IMR-90 (cell line): ENCODE data around the gene APOC4. TPM values are rescaled to one million over a fixed set of nuclear protein-coding genes. Genes with fewer than 3 reads are reported as not detected.

Source experiments
- ATAC-seq: fragments of 200-7000 bp; cut with Tn5 transposase; 2 replicates; pipeline ENCODE4 v1.9.1; 2020; ENCODE audit warnings: low read depth, mild to moderate bottlenecking, moderate library complexity
- BruUV-seq: library from RNA; stranded (reverse); fragments of 400-500 nt; replicated peaks from 2 replicates; lab custom pipeline; 2021; lab: Mats Ljungman, UMichigan
- CTCF ChIA-PET: fragments of 300-600 bp; formaldehyde crosslinking; extraction: SDS; loops from one replicate; lab custom pipeline; 2021; ENCODE audit warnings: antibody characterized with exemption; lab: Yijun Ruan, JAX
- POLR2A ChIA-PET: fragments of 300-600 bp; sonication (Branson Sonifier 250); formaldehyde crosslinking; loops from one replicate; lab custom pipeline; 2022; ENCODE audit warnings: antibody characterized with exemption; ENCODE audit not compliant: unreplicated experiment; lab: Charles Lee
- DNase-seq: peaks from one replicate; pipeline ENCODE4 v3.0.0; 2013
- H2AFZ ChIP-seq: replicated peaks from 2 replicates; pipeline ENCODE3; 2013; ENCODE audit warnings: low read length, mild to moderate bottlenecking; ENCODE audit not compliant: poor library complexity
- H2AK5ac ChIP-seq: 2 replicates; pipeline ENCODE4 v1.6.1; 2013; ENCODE audit warnings: low read depth, low read length, inconsistent platforms
- H2AK9ac ChIP-seq: replicated peaks from 2 replicates; pipeline ENCODE3; 2013; ENCODE audit warnings: mild to moderate bottlenecking, low read depth, low read length, moderate library complexity; ENCODE audit not compliant: poor library complexity
- H2BK120ac ChIP-seq: 2 replicates; pipeline ENCODE4 v1.6.1; 2013; ENCODE audit warnings: low read depth, low read length, inconsistent platforms
- H2BK15ac ChIP-seq: 3 replicates; pipeline ENCODE4 v1.6.1; 2013; ENCODE audit warnings: low read depth, low read length, inconsistent platforms
- H2BK20ac ChIP-seq: 2 replicates; pipeline ENCODE4 v1.6.1; 2013; ENCODE audit warnings: low read depth, mild to moderate bottlenecking, inconsistent platforms, low read length, moderate library complexity
- H2BK5ac ChIP-seq: 2 replicates; pipeline ENCODE4 v1.6.1; 2013; ENCODE audit warnings: mild to moderate bottlenecking, low read depth, low read length, inconsistent platforms; ENCODE audit not compliant: poor library complexity, severe bottlenecking
- H3K14ac ChIP-seq: replicated peaks from 2 replicates; pipeline ENCODE4 v1.6.1; 2013; ENCODE audit warnings: low read depth, low read length, inconsistent platforms
- H3K18ac ChIP-seq: 2 replicates; pipeline ENCODE4 v1.6.1; 2013; ENCODE audit warnings: low read depth, low read length, control low read depth
- H3K23ac ChIP-seq: 2 replicates; pipeline ENCODE4 v1.6.1; 2013; ENCODE audit warnings: low read depth, low read length, inconsistent platforms
- H3K27ac ChIP-seq: 2 replicates; pipeline ENCODE4 v1.5.1; 2013; ENCODE audit warnings: mild to moderate bottlenecking, control low read depth, low read length; ENCODE audit not compliant: insufficient read depth
- H3K27me3 ChIP-seq: 2 replicates; pipeline ENCODE4 v1.6.1; 2013; ENCODE audit warnings: low read length; ENCODE audit not compliant: control insufficient read depth, insufficient read depth
- H3K36me3 ChIP-seq: 2 replicates; pipeline ENCODE4 v1.6.1; 2013; ENCODE audit warnings: low read length, mixed read lengths; ENCODE audit not compliant: control insufficient read depth, insufficient read depth
- H3K4ac ChIP-seq: 2 replicates; pipeline ENCODE4 v1.6.1; 2013; ENCODE audit warnings: low read depth, low read length, inconsistent platforms
- H3K4me1 ChIP-seq: 2 replicates; pipeline ENCODE4 v1.6.1; 2013; ENCODE audit warnings: low read length, mixed read lengths; ENCODE audit not compliant: control insufficient read depth, insufficient read depth
- H3K4me2 ChIP-seq: 2 replicates; pipeline ENCODE4 v1.6.1; 2013; ENCODE audit warnings: low read depth, mild to moderate bottlenecking, control low read depth, low read length, moderate library complexity
- H3K4me3 ChIP-seq: 2 replicates; pipeline ENCODE4 v1.5.1; 2013; ENCODE audit warnings: low read depth, mild to moderate bottlenecking, control low read depth, low read length, moderate library complexity; ENCODE audit not compliant: insufficient read depth
- H3K56ac ChIP-seq: 2 replicates; pipeline ENCODE4 v1.6.1; 2013; ENCODE audit warnings: low read length, inconsistent platforms; ENCODE audit not compliant: insufficient read depth; ENCODE audit errors: extremely low read depth
- H3K79me1 ChIP-seq, 2 experiments: 2 replicates each; pipeline ENCODE4 v1.6.1; 2013; ENCODE audit warnings: low read length in 2 of 2, inconsistent platforms in 1 of 2, low read depth in 1 of 2
- H3K9ac ChIP-seq: 2 replicates; pipeline ENCODE4 v1.6.1; 2013; ENCODE audit warnings: low read depth, low read length, control low read depth
- H3K9me1 ChIP-seq: 2 replicates; pipeline ENCODE4 v1.6.1; 2013; ENCODE audit warnings: low read length, inconsistent platforms; ENCODE audit not compliant: insufficient read depth
- H3K9me3 ChIP-seq: 2 replicates; pipeline ENCODE4 v1.6.1; 2013; ENCODE audit warnings: low read length; ENCODE audit not compliant: control insufficient read depth, insufficient read depth
- H4K20me1 ChIP-seq: 2 replicates; pipeline ENCODE4 v1.6.1; 2013; ENCODE audit warnings: low read length, inconsistent platforms; ENCODE audit not compliant: insufficient read depth
- H4K5ac ChIP-seq: 2 replicates; pipeline ENCODE4 v1.6.1; 2013; ENCODE audit warnings: mild to moderate bottlenecking, low read depth, low read length, control low read depth
- H4K8ac ChIP-seq, 2 experiments: 2 replicates each; pipeline ENCODE4 v1.6.1; 2013; ENCODE audit warnings: low read depth in 2 of 2, low read length in 2 of 2, control low read depth in 1 of 2, inconsistent platforms in 1 of 2
- H4K91ac ChIP-seq: 2 replicates; pipeline ENCODE4 v1.6.1; 2013; ENCODE audit warnings: low read depth, low read length, inconsistent platforms; ENCODE audit not compliant: insufficient read depth
- CEBPB ChIP-seq: IDR thresholded peaks from 2 replicates; pipeline ENCODE4 v1.6.1; 2012; ENCODE audit warnings: low read depth, low read length, improper control_type of control experiment
- MAFK ChIP-seq: IDR thresholded peaks from 2 replicates; pipeline ENCODE4 v1.6.1; 2012; ENCODE audit warnings: low read depth, low read length, improper control_type of control experiment
- RAD21 ChIP-seq: IDR thresholded peaks from 2 replicates; pipeline ENCODE4 v1.6.1; 2012; ENCODE audit warnings: low read length, improper control_type of control experiment
- RCOR1 ChIP-seq: IDR thresholded peaks from 2 replicates; pipeline ENCODE4 v1.6.1; 2012; ENCODE audit warnings: mild to moderate bottlenecking, low read length, improper control_type of control experiment; ENCODE audit not compliant: insufficient replicate concordance
- RFX5 ChIP-seq: IDR thresholded peaks from 2 replicates; pipeline ENCODE4 v1.8.0; 2012; ENCODE audit warnings: low read depth, mild to moderate bottlenecking, low read length, moderate library complexity
- WGBS, 2 experiments: methylation state at CpG; one replicate each; pipeline versions ENCODE4 v1.1.5 to v1.1.7; 2013; ENCODE audit warnings: missing lambda C conversion rate in 2 of 2; ENCODE audit not compliant: insufficient read length in 1 of 2; ENCODE audit errors: extremely low coverage in 2 of 2; 5-methylcytosine and 5-hydroxymethylcytosine counted together
- dilution Hi-C: fragments of 300-500 bp; cut with HindIII; formaldehyde crosslinking; loops from one replicate; pipeline ENCODE4 v1.14.3; 2018; ENCODE audit warnings: low sequenced_read_pairs; ENCODE audit not compliant: unreplicated experiment
- in situ Hi-C: fragments of 300-500 bp; cut with MboI; formaldehyde crosslinking; loops from 3 replicates; pipeline ENCODE4 v1.14.3; 2019; ENCODE audit warnings: low sequenced_read_pairs, inconsistent platforms, mixed read lengths
- intact Hi-C: fragments of 100-400 bp; cut with micrococcal nuclease; formaldehyde crosslinking; loops from 2 replicates; pipeline ENCODE4 v1.10.0; 2022
- polyA plus RNA-seq, 3 experiments: library from polyadenylated mRNA; depleted of rRNA; stranded (reverse); fragments of >200 nt; gene quantifications; 2 replicates each; pipeline ENCODE4 v1.2.3, GENCODE V29; 2012; ENCODE audit warnings: low replicate concordance in 1 of 3
- total RNA-seq: library from RNA; depleted of rRNA; stranded (reverse); fragments of >200 nt; gene quantifications from 2 replicates; pipeline ENCODE4 v1.2.3, GENCODE V29; 2012
- TF ChIP-seq, protein P1 (sequence below): fragments of 150-350 bp; IDR thresholded peaks from 2 replicates; pipeline ENCODE4 v1.6.1; 2016; ENCODE audit warnings: low read depth, mild to moderate bottlenecking, low read length, moderate library complexity, borderline replicate concordance
- TF ChIP-seq, protein P2 (sequence below): fragments of 150-350 bp; IDR thresholded peaks from 2 replicates; pipeline ENCODE4 v1.6.1; 2017; ENCODE audit warnings: mild to moderate bottlenecking, antibody characterized with exemption, low read length, low read depth

Gene APOC4
- total and polyA plus RNA-seq, 2 of the 4 experiments (the other 2 are of a cell fraction), result not detected

DNA sequence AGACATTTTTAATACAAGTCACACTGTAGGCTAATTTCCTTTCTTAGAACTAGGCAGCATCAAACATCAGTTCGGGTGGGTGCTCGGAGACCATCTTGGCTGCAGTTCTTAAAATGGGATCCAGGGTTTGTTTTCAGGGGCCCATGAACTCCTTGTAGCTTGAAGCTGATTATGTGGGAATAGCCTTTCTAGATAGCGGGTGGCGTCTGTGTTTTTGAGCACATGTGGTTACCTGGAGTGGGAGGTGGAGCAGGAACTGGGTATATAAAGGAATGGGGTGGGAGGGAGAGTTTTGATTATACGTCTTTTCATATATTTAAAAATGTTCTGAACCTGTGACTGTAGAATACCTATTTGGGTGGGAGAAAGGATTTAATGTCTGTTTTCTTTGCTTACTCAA is 26.1 kb downstream of the APOC4 start:
- TF ChIP-seq, protein P1, sequence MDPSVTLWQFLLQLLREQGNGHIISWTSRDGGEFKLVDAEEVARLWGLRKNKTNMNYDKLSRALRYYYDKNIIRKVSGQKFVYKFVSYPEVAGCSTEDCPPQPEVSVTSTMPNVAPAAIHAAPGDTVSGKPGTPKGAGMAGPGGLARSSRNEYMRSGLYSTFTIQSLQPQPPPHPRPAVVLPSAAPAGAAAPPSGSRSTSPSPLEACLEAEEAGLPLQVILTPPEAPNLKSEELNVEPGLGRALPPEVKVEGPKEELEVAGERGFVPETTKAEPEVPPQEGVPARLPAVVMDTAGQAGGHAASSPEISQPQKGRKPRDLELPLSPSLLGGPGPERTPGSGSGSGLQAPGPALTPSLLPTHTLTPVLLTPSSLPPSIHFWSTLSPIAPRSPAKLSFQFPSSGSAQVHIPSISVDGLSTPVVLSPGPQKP, result no peak
- TF ChIP-seq CEBPB (no peak), RCOR1 (no peak), RAD21 (no peak), MAFK (no peak), RFX5 (no peak)
- TF ChIP-seq, protein P2, sequence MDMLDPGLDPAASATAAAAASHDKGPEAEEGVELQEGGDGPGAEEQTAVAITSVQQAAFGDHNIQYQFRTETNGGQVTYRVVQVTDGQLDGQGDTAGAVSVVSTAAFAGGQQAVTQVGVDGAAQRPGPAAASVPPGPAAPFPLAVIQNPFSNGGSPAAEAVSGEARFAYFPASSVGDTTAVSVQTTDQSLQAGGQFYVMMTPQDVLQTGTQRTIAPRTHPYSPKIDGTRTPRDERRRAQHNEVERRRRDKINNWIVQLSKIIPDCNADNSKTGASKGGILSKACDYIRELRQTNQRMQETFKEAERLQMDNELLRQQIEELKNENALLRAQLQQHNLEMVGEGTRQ, result no peak
- H3K4me3 ChIP-seq, result no peak overlapping the region
- ChIA-PET POLR2A (no interaction called here), CTCF (no interaction called here)
- no peaks in the 10 kb centered on the region for H3K9me1 ChIP-seq
- H3K4ac ChIP-seq, result no peak overlapping the region
- no peak overlapping the region for H3K4me2 ChIP-seq
- H2AK5ac ChIP-seq, result no peak overlapping the region
- DNase-seq, result no peak
- H3K79me1 ChIP-seq, result peaks cover 12 to 34% of the 10 kb centered on the region in 2 experiments
- H3K27ac ChIP-seq, result no peak overlapping the region
- no peak overlapping the region for H3K18ac ChIP-seq
- no peak overlapping the region for H2AK9ac ChIP-seq
- no peak overlapping the region for H4K91ac ChIP-seq
- no peaks in the 10 kb centered on the region for H3K4me1 ChIP-seq
- dilution Hi-C loops, result no loop called here
- H3K9me3 ChIP-seq, result no peaks in the 10 kb centered on the region
- no peak overlapping the region for H2BK15ac ChIP-seq
- peaks cover 31% of the 10 kb centered on the region for H3K36me3 ChIP-seq
- ATAC-seq, result no peak
- peaks cover 12% of the 10 kb centered on the region for H4K20me1 ChIP-seq
- no peak overlapping the region for H4K8ac ChIP-seq
- H3K14ac ChIP-seq, result no peak overlapping the region
- no CpG with 5 or more reads among the region's 5 CpGs for WGBS, 2 experiments
- no peak overlapping the region for H2BK5ac ChIP-seq
- in situ Hi-C loops, result no loop called here
- H2AFZ ChIP-seq, result no peak overlapping the region
- H2BK20ac ChIP-seq, result no peak overlapping the region
- no peak overlapping the region for H2BK120ac ChIP-seq
- BruUV-seq, result no TSS peak
- no peak overlapping the region for H4K5ac ChIP-seq
- intact Hi-C loops, result no loop called here
- no peak overlapping the region for H3K9ac ChIP-seq
- no peaks in the 10 kb centered on the region for H3K27me3 ChIP-seq
- no peak overlapping the region for H3K56ac ChIP-seq
- H3K23ac ChIP-seq, result no peak overlapping the region
